ENCODE results near the gene SREK1IP1. TPM values are rescaled to one million over a fixed set of nuclear protein-coding genes. Genes with fewer than 3 reads are reported as not detected.
A peak's percentile ranks its signal among the peaks of the same experiment; 100 is the strongest.

SREK1IP1 gene
- total and polyA plus RNA-seq, 5 experiments from 2014 or later, result 19.4 to 38.4 (median 25.9) TPM

DNA sequence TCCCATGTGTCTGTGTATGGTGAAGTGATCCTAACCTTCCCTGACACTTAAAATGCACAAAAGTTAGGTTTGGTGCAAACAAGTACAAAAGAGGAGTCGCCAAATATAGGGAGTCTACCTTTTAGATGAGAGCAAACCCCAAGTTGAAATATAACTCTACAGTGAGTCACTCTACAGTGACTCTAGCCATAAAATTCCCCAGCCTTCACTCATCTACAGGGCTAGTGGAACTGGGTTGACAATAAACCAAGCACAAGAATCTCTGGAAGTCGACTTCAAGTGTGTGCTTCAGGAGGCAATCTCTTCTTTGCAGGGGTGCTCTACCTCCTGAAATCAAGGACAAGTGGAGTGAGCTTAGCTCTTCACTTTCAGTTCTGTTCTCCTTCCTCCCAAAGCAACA, 74.9 kb downstream of the SREK1IP1 start:
- no peak overlapping the region for H3K4me3 Mint-ChIP-seq
- POLR2A ChIA-PET, result no interaction called here

DNA sequence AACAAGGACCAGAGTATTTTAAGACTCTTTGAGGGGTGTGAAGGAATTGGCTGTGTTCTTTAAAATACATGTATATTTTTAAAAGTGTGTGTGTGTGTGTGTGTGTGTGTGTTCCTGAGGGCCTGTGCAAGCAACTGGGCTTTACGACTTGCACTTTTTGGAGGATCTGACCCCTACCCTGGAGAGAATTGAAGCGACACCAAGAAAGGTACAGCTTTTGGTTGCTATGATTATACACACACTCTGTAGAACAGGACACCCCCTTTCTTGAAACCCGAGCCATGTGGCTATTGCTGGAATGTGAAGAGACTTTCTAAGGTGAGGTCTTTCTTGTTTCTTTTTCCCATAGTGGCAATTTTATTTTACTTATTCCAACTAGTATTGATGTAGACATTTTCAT, 77.2 kb downstream of the SREK1IP1 start:
- ATAC-seq (no peak), DNase-seq (no peak)
- peaks cover 0 to 4% (median 0%) of the 10 kb centered on the region in 3 donors for H3K36me3 Mint-ChIP-seq
- no peak overlapping the region for H3K27ac Mint-ChIP-seq
- H3K27me3 Mint-ChIP-seq, result peaks cover 26 to 57% (median 46%) of the 10 kb centered on the region in 5 donors
- H3K9me3 Mint-ChIP-seq, result peaks cover 0 to 12% (median 5%) of the 10 kb centered on the region in 9 donors
- peaks cover 4 to 10% (median 7%) of the 10 kb centered on the region in 4 donors for H3K4me1 Mint-ChIP-seq
- POLR2A ChIA-PET, result no interaction called here
- peak overlapping the region in 3 of 10 donors; percentile 11 to 26 (median 13) for H3K4me3 Mint-ChIP-seq

More for the DNA sequence above, 74.9 kb downstream of the SREK1IP1 start:
- peaks cover 0 to 19% (median 0%) of the 10 kb centered on the region in 3 donors for H3K36me3 Mint-ChIP-seq
- peaks cover 22 to 46% (median 39%) of the 10 kb centered on the region in 5 donors for H3K27me3 Mint-ChIP-seq
- H3K4me1 Mint-ChIP-seq, result peaks cover 4 to 10% (median 7%) of the 10 kb centered on the region in 4 donors
- ATAC-seq, result no peak
- no peak for DNase-seq
- H3K27ac Mint-ChIP-seq, result no peak overlapping the region
- H3K9me3 Mint-ChIP-seq, result peaks cover 0 to 30% (median 17%) of the 10 kb centered on the region in 9 donors

DNA sequence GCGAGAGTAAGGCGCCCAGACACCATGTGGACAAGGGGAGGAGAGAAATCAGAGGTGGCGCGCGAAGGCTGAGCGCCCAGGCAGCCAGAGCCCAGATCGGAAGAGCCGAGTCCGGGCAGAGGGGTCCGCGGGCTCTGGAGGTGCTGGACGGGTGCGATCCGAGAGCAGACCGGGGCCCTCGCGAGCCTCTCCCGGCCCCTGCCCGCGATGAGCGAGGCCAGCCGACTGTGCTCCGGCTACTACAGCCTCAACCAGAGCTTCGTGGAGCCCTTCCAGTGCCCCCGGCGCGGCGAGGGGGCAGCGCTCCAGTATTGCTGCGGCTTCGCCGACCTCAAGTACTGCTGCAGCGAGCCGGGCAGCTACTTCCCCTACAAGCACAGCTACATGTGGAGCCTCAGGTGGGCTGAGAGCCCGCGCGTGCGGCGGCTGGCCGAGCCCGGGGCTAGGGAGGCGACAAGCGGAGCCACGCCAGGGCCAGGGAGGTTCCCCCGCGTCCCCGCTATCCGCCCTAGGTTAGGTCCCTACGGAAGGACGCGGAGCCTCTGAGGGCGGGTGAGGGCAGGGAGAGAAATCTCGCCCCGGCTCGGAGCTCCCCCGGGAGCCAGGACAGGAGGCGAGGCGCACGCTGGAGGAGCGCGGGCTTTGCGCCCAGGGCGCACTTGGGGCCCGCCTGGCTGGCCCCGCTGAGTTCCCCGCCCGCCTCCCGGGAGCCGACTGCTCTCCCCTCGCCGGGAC, 77.9 kb downstream of the SREK1IP1 start, which contains the start of gene SHISAL2B:
TSS of gene SHISAL2B (plus strand) at position 87 of the 735 bp plus-strand sequence. CDS start at position 208, 121 bp downstream.
- Mint-ChIP-seq H3K4me3 (peak within 1 kb of the TSS; percentile 51 to 77 (median 60)), H3K9me3 (peaks cover 0 to 6% (median 2%) of the 10 kb centered on the region in 9 donors), H3K4me1 (peaks cover 4 to 10% (median 7%) of the 10 kb centered on the region in 4 donors), H3K27ac (peak within 1 kb of the TSS in 1 of 10 donors; percentile 78), H3K27me3 (peaks cover 26 to 57% (median 46%) of the 10 kb centered on the region in 5 donors), H3K36me3 (peaks cover 0 to 3% (median 0%) of the 10 kb centered on the region in 3 donors)
- ATAC-seq, result peak in 1 of 2 donors; percentile 25
- POLR2A ChIA-PET, result no interaction called here
- DNase-seq, result no peak

DNA sequence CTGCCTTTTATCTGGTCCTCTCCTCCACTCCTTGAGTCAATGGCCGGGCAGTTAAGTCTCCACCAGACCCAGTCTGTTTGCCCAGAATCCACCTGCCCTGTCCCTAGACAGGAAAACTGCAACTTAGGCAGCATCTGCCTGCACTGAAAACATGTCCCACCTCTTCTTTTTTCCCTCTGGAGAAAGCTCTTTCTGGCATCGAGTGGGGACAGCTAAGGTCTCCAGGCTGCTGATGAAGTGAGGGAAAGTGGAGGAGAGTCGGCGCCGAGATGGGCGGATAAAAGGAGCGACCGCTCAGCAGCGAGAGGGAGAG, 78.4 kb downstream of the SREK1IP1 start:
- ATAC-seq (no peak), DNase-seq (no peak)
- Mint-ChIP-seq H3K4me3 (peak overlapping the region; percentile 51 to 77 (median 60)), H3K27me3 (peaks cover 26 to 57% (median 46%) of the 10 kb centered on the region in 5 donors), H3K36me3 (no peaks in the 10 kb centered on the region), H3K27ac (peak overlapping the region in 1 of 10 donors; percentile 78), H3K4me1 (peaks cover 4 to 10% (median 7%) of the 10 kb centered on the region in 4 donors), H3K9me3 (peaks cover 0 to 2% (median 0%) of the 10 kb centered on the region in 9 donors)
- POLR2A ChIA-PET, result no interaction called here

DNA sequence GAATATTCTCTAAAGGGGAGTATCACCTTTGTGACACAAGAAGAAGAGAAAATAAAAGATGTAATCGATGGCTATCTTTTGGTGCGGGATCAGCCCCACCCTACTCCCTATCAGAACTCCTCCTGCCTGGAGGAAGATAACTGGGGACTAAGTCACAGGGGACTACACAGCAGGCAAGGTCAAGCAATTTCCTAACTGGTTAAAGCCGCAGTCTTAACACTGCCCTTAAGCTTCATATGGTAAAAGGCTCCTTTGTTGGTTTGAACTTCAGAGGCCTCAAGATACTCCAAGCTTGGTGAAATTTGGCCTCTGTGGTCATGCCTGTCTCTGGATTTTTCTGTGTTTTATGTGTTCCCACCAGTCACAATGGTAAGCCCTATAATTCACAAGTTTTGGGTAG, 79.5 kb downstream of the SREK1IP1 start:
- no peak for DNase-seq
- no peak for ATAC-seq
- Mint-ChIP-seq H3K27ac (no peak overlapping the region), H3K4me1 (peaks cover 4 to 10% (median 7%) of the 10 kb centered on the region in 4 donors), H3K9me3 (no peaks in the 10 kb centered on the region), H3K36me3 (no peaks in the 10 kb centered on the region), H3K27me3 (peaks cover 27 to 57% (median 46%) of the 10 kb centered on the region in 5 donors), H3K4me3 (peak overlapping the region in 1 of 10 donors; percentile 71)
- POLR2A ChIA-PET, result no interaction called here

DNA sequence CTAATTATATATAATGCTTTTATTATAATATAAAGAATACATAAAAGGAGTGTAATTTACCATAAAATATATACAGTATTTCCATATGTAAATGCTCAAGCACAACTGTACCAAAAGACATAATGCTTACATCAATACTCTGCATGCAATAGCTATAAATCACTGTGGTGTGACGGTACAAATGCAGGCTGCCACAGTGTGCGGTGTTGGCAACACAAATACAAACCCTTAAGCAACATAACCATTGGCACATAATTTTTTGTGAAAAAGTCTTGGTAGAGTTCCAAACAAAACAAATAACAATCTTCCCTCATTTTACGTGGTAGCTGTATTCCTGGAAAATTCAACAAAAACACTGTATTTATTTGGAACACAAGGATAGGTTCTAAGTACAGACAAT, 80.1 kb downstream of the SREK1IP1 start:
- ATAC-seq (no peak), DNase-seq (no peak)
- H3K4me3 Mint-ChIP-seq, result no peak overlapping the region
- H3K27ac Mint-ChIP-seq, result no peak overlapping the region
- H3K27me3 Mint-ChIP-seq, result peaks cover 25 to 51% (median 40%) of the 10 kb centered on the region in 5 donors
- H3K9me3 Mint-ChIP-seq, result no peaks in the 10 kb centered on the region
- no peaks in the 10 kb centered on the region for H3K36me3 Mint-ChIP-seq
- POLR2A ChIA-PET, result no interaction called here
- H3K4me1 Mint-ChIP-seq, result peaks cover 4 to 10% (median 7%) of the 10 kb centered on the region in 4 donors

DNA sequence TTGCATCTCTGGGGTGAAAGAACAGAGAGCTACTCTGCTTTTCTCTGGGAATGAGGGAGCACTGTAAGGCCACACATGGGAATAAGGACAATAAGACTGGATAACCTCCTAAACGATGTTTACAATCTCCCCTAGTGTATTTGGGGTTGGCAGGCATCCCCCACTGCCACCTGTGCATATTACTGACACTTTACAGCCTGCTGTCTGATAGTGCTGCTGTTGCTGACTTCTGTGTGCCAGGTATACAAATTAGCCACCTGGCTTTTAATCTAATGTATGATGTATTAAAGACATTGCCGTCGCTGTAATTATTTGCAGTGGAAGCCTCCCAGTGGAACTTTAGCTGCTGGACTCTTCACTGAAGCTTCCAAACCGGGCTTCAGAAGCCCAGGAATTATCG, 82.6 kb downstream of the SREK1IP1 start:
- POLR2A ChIA-PET, result no interaction called here
- DNase-seq (no peak), ATAC-seq (no peak)
- Mint-ChIP-seq H3K4me3 (no peak overlapping the region), H3K27ac (no peak overlapping the region), H3K4me1 (peaks cover 4 to 10% (median 7%) of the 10 kb centered on the region in 4 donors), H3K36me3 (no peaks in the 10 kb centered on the region), H3K27me3 (peaks cover 16 to 31% (median 29%) of the 10 kb centered on the region in 5 donors), H3K9me3 (no peaks in the 10 kb centered on the region)

DNA sequence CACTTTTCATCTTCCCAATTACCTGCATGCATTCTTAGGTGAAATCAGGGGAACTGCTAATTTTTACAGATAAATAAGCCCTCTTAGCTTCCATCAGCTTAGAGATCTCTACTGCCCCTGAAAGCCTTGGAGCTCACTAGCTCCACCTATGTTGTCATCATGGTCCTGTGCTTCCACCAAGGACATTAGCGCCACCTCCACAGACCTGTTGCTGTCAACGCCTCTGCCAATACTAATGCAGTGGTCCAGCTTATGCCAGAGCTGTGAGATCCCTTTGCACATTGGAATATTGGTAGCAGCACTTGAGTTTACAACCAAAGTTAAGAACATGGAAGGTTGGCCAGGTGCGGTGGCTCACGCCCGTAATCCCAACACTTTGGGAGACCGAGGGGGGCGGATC, 85.9 kb downstream of the SREK1IP1 start:
- peaks cover 0 to 1% (median 0%) of the 10 kb centered on the region in 4 donors for H3K4me1 Mint-ChIP-seq
- DNase-seq (no peak), ATAC-seq (no peak)
- no peak overlapping the region for H3K27ac Mint-ChIP-seq
- H3K27me3 Mint-ChIP-seq, result peaks cover 6 to 26% (median 23%) of the 10 kb centered on the region in 5 donors
- H3K4me3 Mint-ChIP-seq, result no peak overlapping the region
- POLR2A ChIA-PET, result no interaction called here
- no peaks in the 10 kb centered on the region for H3K36me3 Mint-ChIP-seq
- H3K9me3 Mint-ChIP-seq, result no peaks in the 10 kb centered on the region

DNA sequence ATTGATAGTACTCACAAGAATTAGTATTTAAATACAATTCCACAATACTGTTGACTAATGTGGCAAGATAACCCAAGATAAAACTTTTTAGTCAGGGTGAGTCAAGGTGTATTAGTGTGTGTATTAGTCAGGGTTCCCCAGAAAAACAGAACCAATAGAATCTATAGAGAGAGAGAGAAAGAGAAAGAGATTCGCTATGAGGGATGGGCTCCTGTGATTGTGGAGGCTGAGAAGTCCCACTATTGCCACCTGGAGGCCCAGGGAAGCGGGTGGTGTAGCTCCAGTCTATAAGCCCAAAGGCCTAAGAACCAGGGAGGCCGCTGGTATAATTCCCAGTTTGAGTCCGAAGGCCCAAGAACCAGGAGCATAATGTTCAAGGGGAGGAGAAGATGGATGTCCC, 88.2 kb downstream of the SREK1IP1 start:
- no peak for ATAC-seq
- Mint-ChIP-seq H3K9me3 (no peaks in the 10 kb centered on the region), H3K27me3 (peaks cover 9 to 28% (median 23%) of the 10 kb centered on the region in 5 donors), H3K4me3 (no peak overlapping the region), H3K27ac (no peak overlapping the region), H3K4me1 (peaks cover 0 to 1% (median 0%) of the 10 kb centered on the region in 4 donors), H3K36me3 (no peaks in the 10 kb centered on the region)
- DNase-seq, result no peak
- POLR2A ChIA-PET, result no interaction called here

DNA sequence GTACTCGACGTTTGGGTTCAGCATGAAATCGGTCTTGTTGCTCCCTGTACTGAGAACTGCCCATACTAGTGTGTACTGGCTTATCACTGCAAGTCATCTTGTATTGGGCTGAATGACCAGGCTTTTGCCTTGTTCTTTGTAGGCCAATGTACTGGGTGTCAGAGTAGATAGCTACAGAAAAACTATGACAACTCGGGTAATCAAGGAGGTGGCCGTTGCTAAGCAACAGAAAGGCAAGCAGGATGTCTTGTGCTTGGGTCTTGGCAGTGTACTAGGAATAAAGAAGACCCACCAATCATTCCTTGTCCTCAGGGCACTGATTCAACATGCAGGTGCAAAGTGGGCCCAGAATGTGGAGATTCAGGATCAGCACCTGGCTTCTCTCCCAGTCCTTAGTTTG, 90.1 kb downstream of the SREK1IP1 start:
- no peak for ATAC-seq
- peaks cover 11 to 29% (median 23%) of the 10 kb centered on the region in 5 donors for H3K27me3 Mint-ChIP-seq
- no peak overlapping the region for H3K27ac Mint-ChIP-seq
- no peaks in the 10 kb centered on the region for H3K36me3 Mint-ChIP-seq
- no peak overlapping the region for H3K4me3 Mint-ChIP-seq
- H3K4me1 Mint-ChIP-seq, result peaks cover 0 to 1% (median 0%) of the 10 kb centered on the region in 4 donors
- H3K9me3 Mint-ChIP-seq, result no peaks in the 10 kb centered on the region
- no peak for DNase-seq
- POLR2A ChIA-PET, result no interaction called here

DNA sequence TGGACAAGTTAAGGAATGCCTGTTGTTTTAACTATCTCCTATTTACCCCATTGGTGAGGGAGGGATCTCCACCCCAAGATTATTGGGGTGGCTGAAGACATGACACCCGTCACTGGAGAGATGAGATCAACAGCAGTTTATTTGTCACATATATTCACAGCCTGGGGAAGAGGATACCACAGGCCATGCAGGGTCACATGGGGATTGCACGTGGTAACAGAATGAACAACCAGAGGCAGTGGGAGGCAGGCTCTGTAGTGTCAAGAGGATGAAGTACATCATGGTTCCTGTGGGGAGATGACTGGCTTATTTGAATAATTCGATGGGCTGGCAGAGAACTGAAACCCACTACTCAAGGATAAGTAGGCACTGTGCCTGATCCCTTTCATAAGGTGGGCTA, 96.8 kb downstream of the SREK1IP1 start:
- no peak for DNase-seq
- H3K27me3 Mint-ChIP-seq, result peaks cover 0 to 14% (median 8%) of the 10 kb centered on the region in 5 donors
- POLR2A ChIA-PET, result no interaction called here
- no peaks in the 10 kb centered on the region for H3K36me3 Mint-ChIP-seq
- no peak for ATAC-seq
- no peaks in the 10 kb centered on the region for H3K4me1 Mint-ChIP-seq
- no peak overlapping the region for H3K4me3 Mint-ChIP-seq
- H3K27ac Mint-ChIP-seq, result peak overlapping the region in 1 of 10 donors; percentile 49
- peaks cover 0 to 2% (median 0%) of the 10 kb centered on the region in 9 donors for H3K9me3 Mint-ChIP-seq

DNA sequence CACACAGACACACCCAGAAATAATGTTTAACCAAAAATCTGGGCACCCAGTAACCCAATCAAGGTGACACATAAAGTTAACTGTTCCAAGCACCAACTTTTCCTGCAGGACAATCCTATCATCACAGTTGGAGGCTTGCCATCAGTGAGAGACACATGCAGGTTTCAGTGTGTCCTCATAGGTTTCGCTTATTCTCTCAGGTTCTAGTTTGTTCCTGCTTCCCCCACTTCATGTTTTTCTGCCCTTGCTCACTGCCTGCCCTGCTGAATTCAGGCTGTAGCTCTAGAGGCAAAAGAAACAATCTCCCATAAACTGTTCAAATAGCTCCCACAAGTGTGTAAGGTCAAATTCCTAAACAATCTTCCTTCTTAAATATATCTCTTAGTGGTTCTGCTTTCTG, 98.2 kb downstream of the SREK1IP1 start:
- Mint-ChIP-seq H3K9me3 (peaks cover 0 to 2% (median 0%) of the 10 kb centered on the region in 9 donors), H3K4me1 (no peaks in the 10 kb centered on the region), H3K27ac (no peak overlapping the region), H3K27me3 (peaks cover 2 to 12% (median 7%) of the 10 kb centered on the region in 5 donors), H3K4me3 (no peak overlapping the region), H3K36me3 (no peaks in the 10 kb centered on the region)
- DNase-seq (no peak), ATAC-seq (no peak)
- POLR2A ChIA-PET, result no interaction called here
